Panc1 (cell line): ENCODE results near the gene ADAT3.
"Not testable (repeated sequence)": the region's sequence is repeated elsewhere in the genome, so short reads cannot be mapped to it uniquely, and the experiment has no call there.

Source experiments
- SIN3A ChIP-seq: IDR thresholded peaks from 2 replicates; pipeline ENCODE4 v1.6.1; 2012; ENCODE audit warnings: low read depth, mild to moderate bottlenecking, low read length, moderate library complexity, borderline replicate concordance; ENCODE audit not compliant: insufficient read depth
- TCF7L2 ChIP-seq: IDR thresholded peaks from 2 replicates; pipeline ENCODE4 v1.6.1; 2011; ENCODE audit warnings: mild to moderate bottlenecking, low read depth, low read length, inconsistent platforms
- TF ChIP-seq, protein P1 (sequence below): fragments of 450-650 bp; IDR thresholded peaks from 2 replicates; pipeline ENCODE4 v1.5.1; 2017; ENCODE audit warnings: mild to moderate bottlenecking

DNA sequence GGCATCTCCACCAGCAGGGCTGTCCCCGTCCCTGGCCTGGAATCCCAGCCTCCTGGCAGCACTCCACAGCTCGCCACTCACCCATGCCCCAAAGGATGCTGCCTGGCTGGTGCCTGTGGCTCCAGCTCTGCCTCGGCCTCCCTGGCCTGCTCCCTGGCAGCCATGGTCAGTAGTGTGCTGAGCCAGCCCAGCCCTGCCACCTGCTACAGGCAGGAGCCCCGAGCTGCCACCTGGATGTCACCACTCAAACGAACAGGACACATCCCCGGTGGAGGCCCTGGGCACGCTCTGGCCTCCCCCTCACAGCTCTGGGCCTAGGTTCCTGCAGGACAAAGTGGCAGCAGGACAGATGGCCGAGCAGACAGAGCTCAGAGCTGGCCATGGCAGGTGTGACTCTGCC lies 26.6 kb upstream of the ADAT3 start:
- TF ChIP-seq, protein P1, sequence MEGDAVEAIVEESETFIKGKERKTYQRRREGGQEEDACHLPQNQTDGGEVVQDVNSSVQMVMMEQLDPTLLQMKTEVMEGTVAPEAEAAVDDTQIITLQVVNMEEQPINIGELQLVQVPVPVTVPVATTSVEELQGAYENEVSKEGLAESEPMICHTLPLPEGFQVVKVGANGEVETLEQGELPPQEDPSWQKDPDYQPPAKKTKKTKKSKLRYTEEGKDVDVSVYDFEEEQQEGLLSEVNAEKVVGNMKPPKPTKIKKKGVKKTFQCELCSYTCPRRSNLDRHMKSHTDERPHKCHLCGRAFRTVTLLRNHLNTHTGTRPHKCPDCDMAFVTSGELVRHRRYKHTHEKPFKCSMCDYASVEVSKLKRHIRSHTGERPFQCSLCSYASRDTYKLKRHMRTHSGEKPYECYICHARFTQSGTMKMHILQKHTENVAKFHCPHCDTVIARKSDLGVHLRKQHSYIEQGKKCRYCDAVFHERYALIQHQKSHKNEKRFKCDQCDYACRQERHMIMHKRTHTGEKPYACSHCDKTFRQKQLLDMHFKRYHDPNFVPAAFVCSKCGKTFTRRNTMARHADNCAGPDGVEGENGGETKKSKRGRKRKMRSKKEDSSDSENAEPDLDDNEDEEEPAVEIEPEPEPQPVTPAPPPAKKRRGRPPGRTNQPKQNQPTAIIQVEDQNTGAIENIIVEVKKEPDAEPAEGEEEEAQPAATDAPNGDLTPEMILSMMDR, result not testable (repeated sequence)
- TF ChIP-seq TCF7L2, SIN3A: not testable (repeated sequence)
